Measurements from ENCODE around the gene SCAND1.

- no peak for TF ChIP-seq CTCF (conservative IDR thresholded peaks at IDR 0.05)
- TF ChIP-seq EZH2 (IDR thresholded peaks at IDR 0.05; ENCODE audit: low read depth), result no peak
These were observed 12.7 kb downstream of the SCAND1 start for GRCh38 chr20:35941620-35942019.

All from PC-9 (cell line).